DND-41 (cell line): ENCODE measurements around the gene DZIP1.

ENCODE experiments used
- CTCF ChIP-seq: IDR thresholded peaks from 2 replicates; pipeline ENCODE4 v1.5.1; 2012; ENCODE audit warnings: borderline replicate concordance, low read length, moderate library complexity, mild to moderate bottlenecking; ENCODE audit not compliant: poor library complexity, severe bottlenecking; ENCODE audit errors: extremely low read depth
- EZH2 ChIP-seq: IDR thresholded peaks from 3 replicates; pipeline ENCODE4 v1.6.1; 2012; ENCODE audit warnings: borderline replicate concordance, low read depth, mild to moderate bottlenecking, moderate library complexity, low read length, inconsistent platforms; ENCODE audit not compliant: severe bottlenecking

- TF ChIP-seq CTCF (no peak), EZH2 (no peak)
Observed at GRCh38 chr13:95546919-95547318, 97.6 kb downstream of the DZIP1 start.
